Glutamatergic neuron (in vitro differentiated cells): Measurements from ENCODE around the gene KLHL12. TPM values are rescaled to one million over a fixed set of nuclear protein-coding genes. Genes with fewer than 3 reads are reported as not detected.
A peak's percentile ranks its signal among the peaks of the same experiment; 100 is the strongest.

Experiments used
- DNase-seq: peaks from one replicate; pipeline ENCODE4 v3.0.0; 2022
- H3K27ac Mint-ChIP-seq: one replicate; pipeline ENCODE4 v1.8.0; 2020; ENCODE audit warnings: mild to moderate bottlenecking, mixed read lengths, inconsistent platforms; ENCODE audit not compliant: unreplicated experiment
- H3K27me3 Mint-ChIP-seq: one replicate; pipeline ENCODE4 v1.8.0; 2020; ENCODE audit warnings: mild to moderate bottlenecking, moderate library complexity, mixed read lengths, inconsistent platforms; ENCODE audit not compliant: unreplicated experiment
- H3K36me3 Mint-ChIP-seq: one replicate; pipeline ENCODE4 v1.8.0; 2020; ENCODE audit warnings: mild to moderate bottlenecking, mixed read lengths, inconsistent platforms; ENCODE audit not compliant: unreplicated experiment
- H3K4me1 Mint-ChIP-seq: one replicate; pipeline ENCODE4 v1.8.0; 2020; ENCODE audit warnings: mild to moderate bottlenecking, low read depth, mixed read lengths, inconsistent platforms; ENCODE audit not compliant: unreplicated experiment
- H3K4me3 Mint-ChIP-seq: one replicate; pipeline ENCODE4 v1.8.0; 2020; ENCODE audit warnings: mild to moderate bottlenecking, mixed read lengths, inconsistent platforms; ENCODE audit not compliant: unreplicated experiment
- H3K9me3 Mint-ChIP-seq: one replicate; pipeline ENCODE4 v1.8.0; 2020; ENCODE audit warnings: mild to moderate bottlenecking, moderate library complexity, mixed read lengths, inconsistent platforms; ENCODE audit not compliant: unreplicated experiment
- long read RNA-seq: library from polyadenylated mRNA; unstranded; transcript quantifications from one replicate; pipeline ENCODE4 v2.0.0, GENCODE V29; 2020; ENCODE audit not compliant: unreplicated experiment
- total RNA-seq: library from RNA; stranded (reverse); fragmentation: NEBNext Ultra II Directional; extraction: Animal tissue kit (Norgen Biotek cat#: 25700); gene quantifications from one replicate; pipeline ENCODE4 v1.2.1, GENCODE V29; 2021; ENCODE audit not compliant: unreplicated experiment
- TF ChIP-seq, protein P1 (sequence below): fragments of 200-600 bp; sonication (generic); IDR thresholded peaks from one replicate; pipeline ENCODE4 v1.5.0; 2021; ENCODE audit not compliant: partially characterized antibody, unreplicated experiment

Gene KLHL12
- total RNA-seq, result 30.9 TPM
- long read RNA-seq, transcript KLHL12-203 (12 exons, 3,359 nt), result major isoform, 7 of 9 reads
- long read RNA-seq, partial matches to known transcripts, result 2 of 9 reads
- long read RNA-seq, other reads (novel, unspliced or antisense), result 0 of 9 reads

DNA sequence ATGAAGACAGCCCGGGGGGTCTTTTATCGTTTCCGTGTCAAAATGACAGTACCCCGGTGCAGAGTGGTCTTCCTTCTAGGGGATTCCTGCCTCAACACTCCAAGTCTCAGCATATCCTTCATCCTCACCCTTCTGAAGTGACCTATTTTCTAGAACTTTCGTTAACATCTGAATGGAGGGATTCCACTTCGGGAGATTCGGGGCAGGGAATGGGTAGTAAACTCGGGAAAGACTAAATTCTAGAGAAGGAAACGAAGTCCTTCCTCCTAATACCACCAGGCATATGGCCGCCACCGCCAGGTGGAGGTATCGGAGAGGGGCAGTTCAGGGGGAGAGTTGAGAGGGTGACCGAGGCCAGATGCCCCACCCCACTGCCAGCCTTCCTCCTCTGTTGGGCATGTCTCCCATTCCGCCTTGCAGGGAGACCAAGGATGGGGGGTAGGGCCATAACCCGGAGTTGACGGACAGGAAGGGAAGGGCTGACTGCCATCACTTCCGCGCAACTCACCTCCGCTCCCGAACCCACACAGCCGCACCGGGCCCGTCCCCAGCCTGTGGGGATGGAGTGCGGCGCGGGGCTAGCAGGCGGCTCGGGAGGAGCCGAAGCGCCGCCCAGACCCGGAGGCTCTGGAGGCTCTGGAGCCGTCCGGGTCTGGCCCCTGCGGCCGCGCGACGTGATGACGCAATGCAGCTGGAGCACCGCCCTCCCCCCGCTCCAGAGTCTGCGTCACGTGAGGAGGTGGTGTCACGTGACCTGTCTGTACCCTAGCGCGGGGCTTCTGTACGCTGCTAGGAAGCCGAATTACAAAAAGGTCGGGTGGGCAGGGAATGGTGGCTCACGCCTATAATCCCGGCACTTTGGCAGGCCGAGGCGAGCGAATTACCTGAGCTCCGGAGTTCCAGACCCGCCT, at the start of gene KLHL12:
TSS of gene KLHL12 (minus strand) at position 654 of the 911 bp plus-strand sequence. CDS start 2,072 bp downstream, outside the sequence.
- Mint-ChIP-seq H3K27ac (peak within 1 kb of the TSS; percentile 92), H3K9me3 (no peaks in the 10 kb centered on the region), H3K27me3 (peaks cover 4% of the 10 kb centered on the region), H3K4me3 (peak within 1 kb of the TSS; percentile 99), H3K4me1 (peaks cover 2% of the 10 kb centered on the region), H3K36me3 (no peaks in the 10 kb centered on the region)
- DNase-seq, result peak; percentile 98
- TF ChIP-seq, protein P1, sequence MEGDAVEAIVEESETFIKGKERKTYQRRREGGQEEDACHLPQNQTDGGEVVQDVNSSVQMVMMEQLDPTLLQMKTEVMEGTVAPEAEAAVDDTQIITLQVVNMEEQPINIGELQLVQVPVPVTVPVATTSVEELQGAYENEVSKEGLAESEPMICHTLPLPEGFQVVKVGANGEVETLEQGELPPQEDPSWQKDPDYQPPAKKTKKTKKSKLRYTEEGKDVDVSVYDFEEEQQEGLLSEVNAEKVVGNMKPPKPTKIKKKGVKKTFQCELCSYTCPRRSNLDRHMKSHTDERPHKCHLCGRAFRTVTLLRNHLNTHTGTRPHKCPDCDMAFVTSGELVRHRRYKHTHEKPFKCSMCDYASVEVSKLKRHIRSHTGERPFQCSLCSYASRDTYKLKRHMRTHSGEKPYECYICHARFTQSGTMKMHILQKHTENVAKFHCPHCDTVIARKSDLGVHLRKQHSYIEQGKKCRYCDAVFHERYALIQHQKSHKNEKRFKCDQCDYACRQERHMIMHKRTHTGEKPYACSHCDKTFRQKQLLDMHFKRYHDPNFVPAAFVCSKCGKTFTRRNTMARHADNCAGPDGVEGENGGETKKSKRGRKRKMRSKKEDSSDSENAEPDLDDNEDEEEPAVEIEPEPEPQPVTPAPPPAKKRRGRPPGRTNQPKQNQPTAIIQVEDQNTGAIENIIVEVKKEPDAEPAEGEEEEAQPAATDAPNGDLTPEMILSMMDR, result peak; percentile 21

GRCh38 chr1:202976633-202977032, 49.6 kb upstream of the KLHL12 start:
- no peaks in the 10 kb centered on the region for H3K27me3 Mint-ChIP-seq
- H3K36me3 Mint-ChIP-seq, result no peaks in the 10 kb centered on the region
- no peak overlapping the region for H3K27ac Mint-ChIP-seq

GRCh38 chr1:202974856-202975255, 47.8 kb upstream of the KLHL12 start:
- no peak for DNase-seq
- no peaks in the 10 kb centered on the region for H3K4me1 Mint-ChIP-seq
- TF ChIP-seq, protein P1, result no peak
- no peaks in the 10 kb centered on the region for H3K36me3 Mint-ChIP-seq
- H3K27ac Mint-ChIP-seq, result no peak overlapping the region
- no peak overlapping the region for H3K4me3 Mint-ChIP-seq
- no peaks in the 10 kb centered on the region for H3K9me3 Mint-ChIP-seq
- H3K27me3 Mint-ChIP-seq, result no peaks in the 10 kb centered on the region

More at GRCh38 chr1:202976633-202977032, 49.6 kb upstream of the KLHL12 start:
- no peak overlapping the region for H3K4me3 Mint-ChIP-seq
- TF ChIP-seq, protein P1, result no peak
- no peaks in the 10 kb centered on the region for H3K9me3 Mint-ChIP-seq
- H3K4me1 Mint-ChIP-seq, result no peaks in the 10 kb centered on the region
- no peak for DNase-seq

- peaks cover 3% of the 10 kb centered on the region for H3K9me3 Mint-ChIP-seq
- no peaks in the 10 kb centered on the region for H3K4me1 Mint-ChIP-seq
- DNase-seq, result no peak
- H3K36me3 Mint-ChIP-seq, result no peaks in the 10 kb centered on the region
- no peak overlapping the region for H3K4me3 Mint-ChIP-seq
- H3K27me3 Mint-ChIP-seq, result no peaks in the 10 kb centered on the region
- H3K27ac Mint-ChIP-seq, result no peak overlapping the region
- TF ChIP-seq, protein P1, result no peak
These were observed 45.0 kb upstream of the KLHL12 start for GRCh38 chr1:202972046-202972445.

- H3K9me3 Mint-ChIP-seq, result peaks cover 8% of the 10 kb centered on the region
- no peak for DNase-seq
- H3K4me3 Mint-ChIP-seq, result no peak overlapping the region
- no peaks in the 10 kb centered on the region for H3K27me3 Mint-ChIP-seq
- TF ChIP-seq, protein P1, result peak; percentile 65
- peaks cover 21% of the 10 kb centered on the region for H3K4me1 Mint-ChIP-seq
- H3K36me3 Mint-ChIP-seq, result no peaks in the 10 kb centered on the region
- H3K27ac Mint-ChIP-seq, result no peak overlapping the region
These were observed 41.9 kb upstream of the KLHL12 start for GRCh38 chr1:202968895-202969295.
